Measurements from ENCODE around the gene LLGL1. TPM values are rescaled to one million over a fixed set of nuclear protein-coding genes. Genes with fewer than 3 reads are reported as not detected.

The LLGL1 gene
- total and polyA plus RNA-seq, 3 donors from 2014 or later = 24.2 to 46.8 (median 40.0) TPM

DNA sequence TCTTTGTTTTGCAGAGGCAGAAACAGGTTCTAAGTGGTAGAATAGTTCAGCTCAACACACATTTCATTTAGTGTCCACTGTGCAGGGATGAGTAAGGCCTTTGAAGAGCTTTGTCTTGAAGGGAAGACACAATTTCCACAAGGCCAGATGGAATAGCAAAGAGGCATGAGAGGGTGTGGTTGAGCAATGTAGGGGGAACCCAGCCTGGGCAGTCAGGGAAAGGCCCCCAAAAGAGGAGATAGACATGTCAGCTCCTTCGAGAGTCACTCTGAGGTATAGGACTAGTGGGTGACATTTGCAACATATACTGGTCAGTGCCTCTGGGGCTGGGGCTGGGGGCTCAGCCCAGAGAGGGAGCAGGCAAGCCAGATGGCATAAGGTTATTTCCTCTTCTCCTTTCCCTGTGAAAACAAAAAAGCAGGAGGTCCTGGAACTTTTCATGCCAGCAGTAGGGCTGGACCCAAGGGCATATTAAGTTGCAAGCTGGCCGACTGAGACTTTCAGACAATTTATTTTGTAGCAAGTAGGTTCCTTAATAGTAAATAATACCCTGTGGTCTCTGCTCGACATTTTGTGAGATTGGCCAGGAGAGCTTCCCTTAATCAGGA is 34.7 kb upstream of the LLGL1 start:
- TF ChIP-seq POLR2A (IDR thresholded peaks at IDR 0.05) = no peak
- TF ChIP-seq, protein P1, sequence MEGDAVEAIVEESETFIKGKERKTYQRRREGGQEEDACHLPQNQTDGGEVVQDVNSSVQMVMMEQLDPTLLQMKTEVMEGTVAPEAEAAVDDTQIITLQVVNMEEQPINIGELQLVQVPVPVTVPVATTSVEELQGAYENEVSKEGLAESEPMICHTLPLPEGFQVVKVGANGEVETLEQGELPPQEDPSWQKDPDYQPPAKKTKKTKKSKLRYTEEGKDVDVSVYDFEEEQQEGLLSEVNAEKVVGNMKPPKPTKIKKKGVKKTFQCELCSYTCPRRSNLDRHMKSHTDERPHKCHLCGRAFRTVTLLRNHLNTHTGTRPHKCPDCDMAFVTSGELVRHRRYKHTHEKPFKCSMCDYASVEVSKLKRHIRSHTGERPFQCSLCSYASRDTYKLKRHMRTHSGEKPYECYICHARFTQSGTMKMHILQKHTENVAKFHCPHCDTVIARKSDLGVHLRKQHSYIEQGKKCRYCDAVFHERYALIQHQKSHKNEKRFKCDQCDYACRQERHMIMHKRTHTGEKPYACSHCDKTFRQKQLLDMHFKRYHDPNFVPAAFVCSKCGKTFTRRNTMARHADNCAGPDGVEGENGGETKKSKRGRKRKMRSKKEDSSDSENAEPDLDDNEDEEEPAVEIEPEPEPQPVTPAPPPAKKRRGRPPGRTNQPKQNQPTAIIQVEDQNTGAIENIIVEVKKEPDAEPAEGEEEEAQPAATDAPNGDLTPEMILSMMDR (IDR thresholded peaks at IDR 0.05) = no peak
- WGBS, 2 donors = 39 to 41% methylated on average over 3 of the region's 3 CpGs
- H3K27ac ChIP-seq = no peak overlapping the region
- intact Hi-C loops (cut with DNase I; ENCODE audit: low total_unique reads) = no loop called here
- H3K36me3 ChIP-seq (ENCODE audit: low read depth, missing control alignments) = no peaks in the 10 kb centered on the region
- peaks cover 43% of the 10 kb centered on the region for H3K4me1 ChIP-seq
- H3K4me3 ChIP-seq = no peak overlapping the region
- no peaks in the 10 kb centered on the region for H3K27me3 ChIP-seq
- no peak for DNase-seq
- no peaks in the 10 kb centered on the region for H3K9me3 ChIP-seq

DNA sequence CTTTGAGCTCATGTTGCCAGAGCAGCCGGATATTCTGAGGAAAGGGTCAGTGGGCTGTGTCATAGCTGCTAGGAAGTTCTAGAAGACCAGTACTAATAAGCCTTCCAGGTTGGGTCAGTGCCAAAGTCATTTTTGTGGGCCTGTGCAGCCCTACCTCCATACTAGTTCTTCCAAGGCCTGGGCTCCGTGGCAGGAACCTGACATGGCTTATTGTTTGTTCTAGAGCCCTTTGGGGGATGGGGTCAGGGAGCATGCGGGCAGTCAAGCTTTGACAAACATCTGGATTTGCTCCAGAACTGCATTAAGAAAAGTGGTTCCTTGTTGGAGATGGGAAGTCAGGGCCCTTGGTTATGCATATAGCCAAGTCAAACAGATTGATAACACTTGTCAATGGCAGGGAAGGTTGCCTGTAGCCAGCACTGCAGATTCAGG is 34.2 kb upstream of the LLGL1 start:
- H3K4me3 ChIP-seq = no peak overlapping the region
- no peaks in the 10 kb centered on the region for H3K36me3 ChIP-seq (ENCODE audit: low read depth, missing control alignments)
- H3K27me3 ChIP-seq = no peaks in the 10 kb centered on the region
- TF ChIP-seq, protein P1 (IDR thresholded peaks at IDR 0.05) = no peak
- no peak for TF ChIP-seq POLR2A (IDR thresholded peaks at IDR 0.05)
- no peaks in the 10 kb centered on the region for H3K9me3 ChIP-seq
- DNase-seq = no peak
- peaks cover 40% of the 10 kb centered on the region for H3K4me1 ChIP-seq
- H3K27ac ChIP-seq = no peak overlapping the region
- intact Hi-C loops (cut with DNase I; ENCODE audit: low total_unique reads) = no loop called here
- 44 to 58% methylated on average over 3 of the region's 3 CpGs for WGBS, 2 donors

DNA sequence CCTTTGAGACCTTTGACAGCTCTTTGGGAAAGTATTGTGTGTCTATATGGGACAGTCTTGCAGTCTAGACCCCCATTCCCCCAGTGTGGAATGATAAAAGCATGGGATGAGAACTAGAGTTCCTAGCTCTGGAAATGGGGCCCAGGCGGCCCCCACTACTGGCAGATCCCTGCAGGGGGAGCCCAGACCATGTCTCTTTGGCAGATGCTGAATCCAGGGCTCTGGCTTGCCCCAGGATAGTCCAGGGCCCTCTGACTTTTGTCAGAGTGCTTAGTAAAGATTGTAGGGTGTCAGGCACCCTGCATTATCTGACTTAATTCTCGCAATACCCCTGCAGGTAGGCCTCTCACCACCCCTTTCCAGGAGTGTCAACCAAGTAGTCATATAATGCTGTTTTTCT is 33.5 kb upstream of the LLGL1 start:
- Histone ChIP-seq H3K9me3 (no peaks in the 10 kb centered on the region), H3K27me3 (no peaks in the 10 kb centered on the region), H3K4me1 (peaks cover 38% of the 10 kb centered on the region), H3K27ac (no peak overlapping the region), H3K36me3 (ENCODE audit: low read depth, missing control alignments) (no peaks in the 10 kb centered on the region), H3K4me3 (no peak overlapping the region)
- intact Hi-C loops (cut with DNase I; ENCODE audit: low total_unique reads) = no loop called here
- WGBS, 2 donors = 73 to 86% methylated on average over 2 of the region's 2 CpGs
- TF ChIP-seq, protein P1 (IDR thresholded peaks at IDR 0.05) = no peak
- TF ChIP-seq POLR2A (IDR thresholded peaks at IDR 0.05) = no peak
- DNase-seq = no peak

DNA sequence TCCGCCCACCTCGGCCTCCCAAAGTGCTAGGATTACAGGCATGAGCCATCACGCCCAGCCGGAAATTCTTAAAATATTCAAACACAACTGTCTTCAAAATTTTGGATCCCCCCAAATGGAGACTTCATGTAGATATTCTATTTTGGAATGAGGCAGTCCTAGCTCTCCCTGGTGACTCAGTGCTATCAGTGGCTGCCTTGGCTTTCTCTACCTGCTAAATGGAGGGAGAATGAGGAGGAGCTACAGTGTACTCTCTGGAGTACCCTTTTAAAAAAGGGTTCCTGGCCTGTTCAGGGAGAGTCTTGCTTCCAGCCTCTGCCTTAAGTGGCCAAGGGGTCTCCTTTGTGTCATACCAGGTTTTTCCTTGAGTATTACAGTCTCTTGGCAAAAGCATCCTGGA is 31.0 kb upstream of the LLGL1 start:
- 97 to 98% methylated on average over 4 of the region's 4 CpGs for WGBS, 2 donors
- Histone ChIP-seq H3K27me3 (no peaks in the 10 kb centered on the region), H3K27ac (no peak overlapping the region), H3K9me3 (no peaks in the 10 kb centered on the region), H3K36me3 (ENCODE audit: low read depth, missing control alignments) (no peaks in the 10 kb centered on the region), H3K4me3 (no peak overlapping the region), H3K4me1 (peaks cover 32% of the 10 kb centered on the region)
- DNase-seq = no peak
- TF ChIP-seq POLR2A (IDR thresholded peaks at IDR 0.05) = no peak
- TF ChIP-seq, protein P1 (IDR thresholded peaks at IDR 0.05) = no peak
- intact Hi-C loops (cut with DNase I; ENCODE audit: low total_unique reads) = no loop called here

DNA sequence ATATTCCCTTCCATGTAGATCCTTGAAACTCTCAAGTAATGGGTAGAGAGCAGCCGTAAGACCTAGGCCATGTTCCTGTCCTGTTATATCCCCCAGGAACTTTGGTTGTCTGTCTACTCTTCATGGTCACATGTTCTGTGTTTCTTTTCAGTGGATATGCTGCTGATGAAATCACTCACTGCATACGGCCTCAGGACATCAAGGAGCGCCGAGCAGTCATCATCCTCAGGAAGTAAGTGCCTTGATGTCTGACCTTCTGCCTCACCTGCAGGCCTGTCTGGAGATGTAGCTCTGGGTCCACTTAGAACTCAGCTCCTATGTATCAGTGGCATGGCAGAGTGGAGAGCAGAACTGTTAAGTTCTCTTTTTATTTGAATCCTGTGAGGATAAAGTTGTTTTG is 30.6 kb upstream of the LLGL1 start:
- H3K4me3 ChIP-seq = no peak overlapping the region
- no peaks in the 10 kb centered on the region for H3K36me3 ChIP-seq (ENCODE audit: low read depth, missing control alignments)
- no peak for DNase-seq
- H3K27ac ChIP-seq = no peak overlapping the region
- TF ChIP-seq POLR2A (IDR thresholded peaks at IDR 0.05) = no peak
- TF ChIP-seq, protein P1 (IDR thresholded peaks at IDR 0.05) = no peak
- 80 to 83% methylated on average over 4 of the region's 4 CpGs for WGBS, 2 donors
- no peaks in the 10 kb centered on the region for H3K9me3 ChIP-seq
- peaks cover 28% of the 10 kb centered on the region for H3K4me1 ChIP-seq
- no peaks in the 10 kb centered on the region for H3K27me3 ChIP-seq
- intact Hi-C loops (cut with DNase I; ENCODE audit: low total_unique reads) = no loop called here
